Measurements from ENCODE around the gene ZNF44.
"Not testable (repeated sequence)": the region's sequence is repeated elsewhere in the genome, so short reads cannot be mapped to it uniquely, and the experiment has no call there.

ZNF44 gene
- total RNA-seq, result 17.6 to 132 (median 90.9) reads per million in 3 experiments

DNA sequence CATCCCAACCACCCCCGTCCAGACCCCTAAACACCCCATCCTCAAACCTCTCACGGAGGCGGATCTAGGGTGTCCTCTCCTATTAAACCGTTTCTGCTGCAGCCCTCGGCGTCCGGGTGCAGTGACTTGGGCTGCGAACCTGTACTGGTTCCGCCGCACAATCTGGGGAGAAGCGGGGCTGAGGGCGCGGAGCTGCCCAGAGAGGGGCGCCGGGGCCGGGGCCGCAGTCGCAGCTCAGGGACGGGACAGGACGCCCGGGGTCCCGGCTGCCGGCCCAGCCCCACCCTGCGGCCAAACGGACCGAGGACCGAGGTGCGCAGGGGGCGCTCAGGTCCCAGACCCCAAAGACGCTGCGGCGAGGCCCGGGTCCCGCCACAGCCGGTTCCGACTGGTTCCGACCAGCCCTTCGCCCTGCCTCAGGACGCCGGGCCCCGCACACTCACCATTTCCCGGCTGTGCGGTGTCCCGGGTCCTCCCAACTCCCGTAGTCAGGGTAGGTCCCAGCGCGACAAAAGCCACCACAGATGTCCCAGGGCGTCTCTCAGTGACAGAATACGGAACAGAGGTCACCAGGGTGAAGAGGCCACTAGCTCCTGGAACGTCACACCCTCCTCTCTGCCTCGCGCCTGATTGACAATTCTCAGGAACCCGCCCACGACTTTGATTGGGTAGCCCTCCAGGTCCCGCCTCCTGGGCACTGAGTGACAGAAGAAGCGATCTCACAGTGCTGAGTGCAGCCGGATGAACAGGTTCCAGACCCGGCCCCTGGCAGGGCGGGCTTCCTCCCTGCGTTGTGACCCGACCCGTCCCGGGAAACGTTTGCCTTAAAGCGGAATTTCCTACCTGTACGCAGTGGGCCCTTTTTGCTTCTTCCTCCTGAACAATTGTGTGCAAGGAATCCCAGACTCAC, at the start of gene ZNF44:
Gene ZNF44, minus strand, starts transcription at position 635 of the 910 bp plus-strand sequence. Its CDS starts 189 bp downstream, at position 446.
- DNase-seq, result peak; percentile 95

- DNase-seq, result peak; percentile 96
Observed at GRCh38 chr19:12333162-12334159, 38.8 kb upstream of the ZNF44 start, which contains the start of gene ZNF563. Gene ZNF563 (minus strand): TSS chr19:12333633. CDS start chr19:12333482, 151 bp downstream.

DNA sequence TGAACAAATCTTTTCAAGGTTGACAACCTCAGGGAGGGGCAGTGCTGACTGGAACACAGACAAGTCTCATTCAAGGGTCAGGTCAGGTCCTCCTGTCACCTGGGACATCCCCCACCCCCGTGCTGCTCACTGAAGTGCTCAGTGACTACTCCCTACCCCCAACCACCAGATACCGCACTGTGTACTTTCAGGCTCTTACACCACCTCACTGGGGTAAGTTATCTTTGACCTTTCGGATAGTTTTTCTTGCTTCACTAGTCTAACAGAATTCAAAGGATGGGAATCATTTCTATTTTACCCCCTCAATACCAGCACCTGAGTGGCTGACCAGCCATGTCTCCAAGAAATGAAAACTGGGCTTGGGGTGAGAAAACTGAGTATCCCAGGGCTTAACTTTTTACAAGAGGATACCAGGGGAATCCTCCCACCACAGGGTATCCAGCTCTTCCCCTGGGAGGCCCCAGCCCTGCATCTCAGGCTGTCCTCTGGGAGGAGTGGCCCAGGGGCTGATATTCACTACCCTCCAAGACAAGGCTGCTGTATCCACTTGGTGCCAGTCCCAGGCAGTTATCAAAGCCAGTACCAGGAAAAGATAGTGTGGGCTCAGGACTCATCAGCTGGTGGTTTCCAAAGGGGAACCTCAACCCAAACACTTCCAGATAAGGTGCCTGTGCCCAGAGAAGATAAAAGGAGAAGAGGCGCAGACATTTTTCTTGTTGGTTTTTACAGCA, 36.7 kb upstream of the ZNF44 start:
- peak; percentile 20 for DNase-seq

- no peak for DNase-seq
Observed at GRCh38 chr19:12330340-12330739, 35.7 kb upstream of the ZNF44 start.

GRCh38 chr19:12325690-12326089, 31.0 kb upstream of the ZNF44 start:
- DNase-seq, result no peak

GRCh38 chr19:12318782-12319413, 24.2 kb upstream of the ZNF44 start:
- DNase-seq, result no peak

GRCh38 chr19:12314553-12314952, 19.9 kb upstream of the ZNF44 start:
- no peak for DNase-seq

- not testable (repeated sequence) for DNase-seq
Observed at GRCh38 chr19:12308891-12309290, 14.2 kb upstream of the ZNF44 start.

DNA sequence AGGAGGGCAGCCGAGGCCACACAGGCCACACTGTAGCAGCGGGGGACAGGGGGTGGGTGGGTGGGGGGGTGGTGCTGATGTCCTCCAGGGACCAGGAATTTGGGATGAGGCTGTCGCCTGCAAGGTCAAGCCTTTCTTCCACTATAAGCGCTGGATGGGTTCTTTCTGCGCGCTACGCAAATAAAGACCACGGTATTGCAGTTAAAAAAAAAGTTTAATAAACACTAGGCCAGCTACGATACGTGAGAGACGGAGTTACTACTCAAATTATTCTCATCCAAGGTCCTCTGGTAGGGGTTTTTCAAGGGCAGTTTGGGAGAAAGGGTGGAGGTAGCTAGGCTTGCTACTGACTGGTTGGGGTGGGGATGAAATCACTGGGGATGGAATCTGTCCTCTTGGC, 508 bp upstream of the ZNF44 start:
- no peak for DNase-seq

DNA sequence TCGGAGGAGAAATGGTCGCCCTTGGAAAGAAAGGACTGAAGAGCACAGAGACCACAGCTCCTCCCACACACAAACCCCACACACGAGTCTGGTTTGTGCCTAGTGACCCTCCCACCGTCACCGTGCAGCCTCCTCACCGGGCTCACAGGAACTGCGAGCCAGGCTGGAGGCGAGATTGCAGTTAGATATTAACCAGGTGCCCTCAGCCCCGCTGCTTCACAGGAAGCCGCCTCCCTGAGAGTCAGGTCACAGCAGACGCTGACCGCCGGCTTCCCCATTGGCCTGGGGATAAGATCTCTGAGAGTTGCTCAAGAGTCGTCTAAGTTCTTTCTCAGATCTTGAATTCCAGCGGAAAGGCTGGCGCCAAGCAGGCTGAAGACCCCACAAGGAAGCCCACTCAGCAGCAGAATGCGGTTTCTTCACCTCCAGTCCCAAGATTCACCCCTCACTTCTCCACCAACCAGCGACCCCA, 870 bp downstream of the ZNF44 start:
- DNase-seq, result peak; percentile 51

GRCh38 chr19:12289790-12290065, 5.0 kb downstream of the ZNF44 start:
- no peak for DNase-seq

DNA sequence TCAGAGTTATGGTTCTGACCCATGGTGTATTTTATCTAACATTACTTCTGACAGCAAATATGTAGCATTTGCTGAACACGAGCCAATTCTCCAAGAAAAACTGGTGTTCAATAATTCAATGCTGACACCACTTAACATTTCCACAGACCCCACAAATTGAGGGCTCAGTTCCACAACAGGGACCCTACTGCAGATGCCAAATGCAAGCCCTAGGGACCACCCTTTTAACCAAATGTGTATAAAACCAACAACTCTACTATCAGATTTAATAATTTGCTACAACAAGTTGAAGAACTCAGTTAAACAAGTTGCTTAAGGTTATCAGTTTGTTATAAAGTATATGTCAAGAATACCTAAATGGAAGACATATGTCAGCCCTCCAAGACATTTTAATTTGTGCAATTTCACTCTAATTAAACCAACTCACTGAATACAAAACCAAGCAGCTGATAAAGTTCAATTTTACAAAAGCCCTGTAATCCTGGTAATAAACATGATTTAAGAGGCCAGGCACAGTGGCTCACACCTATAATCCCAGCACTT, 6.7 kb downstream of the ZNF44 start:
- no peak for DNase-seq

DNA sequence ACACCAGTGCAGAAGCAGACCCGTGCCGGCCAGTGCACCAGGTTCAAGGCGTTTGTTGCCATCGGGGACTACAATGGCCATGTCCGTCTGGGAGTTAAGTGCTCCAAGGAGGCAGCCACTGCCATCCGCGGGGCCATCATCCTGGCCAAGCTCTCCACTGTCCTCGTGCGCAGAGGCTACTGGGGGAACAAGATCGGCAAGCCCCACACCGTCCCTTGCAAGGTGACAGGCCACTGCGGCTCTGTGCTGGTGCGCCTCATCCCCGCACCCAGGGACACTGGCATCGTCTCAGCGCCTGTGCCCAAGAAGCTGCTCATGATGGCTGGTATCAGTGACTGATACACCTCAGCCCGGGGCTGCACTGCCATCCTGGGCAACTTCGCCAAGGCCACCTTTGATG, 10.1 kb downstream of the ZNF44 start:
- no peak for DNase-seq

- no peak for DNase-seq
Observed at GRCh38 chr19:12284226-12284625, 10.5 kb downstream of the ZNF44 start.

DNA sequence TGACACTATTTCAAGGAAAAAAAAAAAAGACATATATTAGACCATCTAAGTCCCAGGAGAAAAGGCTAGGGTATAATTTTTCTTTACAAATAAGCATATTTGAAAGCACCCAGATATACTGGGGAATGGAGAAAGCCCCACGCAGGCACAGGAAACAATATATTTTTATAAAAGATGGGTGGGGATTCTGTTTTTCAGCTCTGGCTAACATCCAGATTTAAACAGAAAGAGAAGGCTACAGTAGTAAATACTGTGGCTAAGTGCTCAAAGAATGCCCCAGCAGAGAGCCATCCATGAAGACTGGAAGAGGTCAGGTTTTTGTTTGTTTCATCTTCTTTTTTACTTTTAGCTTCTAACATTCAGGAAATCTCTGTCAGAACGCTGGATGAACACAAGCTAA, 16.0 kb downstream of the ZNF44 start:
- DNase-seq, result no peak

DNA sequence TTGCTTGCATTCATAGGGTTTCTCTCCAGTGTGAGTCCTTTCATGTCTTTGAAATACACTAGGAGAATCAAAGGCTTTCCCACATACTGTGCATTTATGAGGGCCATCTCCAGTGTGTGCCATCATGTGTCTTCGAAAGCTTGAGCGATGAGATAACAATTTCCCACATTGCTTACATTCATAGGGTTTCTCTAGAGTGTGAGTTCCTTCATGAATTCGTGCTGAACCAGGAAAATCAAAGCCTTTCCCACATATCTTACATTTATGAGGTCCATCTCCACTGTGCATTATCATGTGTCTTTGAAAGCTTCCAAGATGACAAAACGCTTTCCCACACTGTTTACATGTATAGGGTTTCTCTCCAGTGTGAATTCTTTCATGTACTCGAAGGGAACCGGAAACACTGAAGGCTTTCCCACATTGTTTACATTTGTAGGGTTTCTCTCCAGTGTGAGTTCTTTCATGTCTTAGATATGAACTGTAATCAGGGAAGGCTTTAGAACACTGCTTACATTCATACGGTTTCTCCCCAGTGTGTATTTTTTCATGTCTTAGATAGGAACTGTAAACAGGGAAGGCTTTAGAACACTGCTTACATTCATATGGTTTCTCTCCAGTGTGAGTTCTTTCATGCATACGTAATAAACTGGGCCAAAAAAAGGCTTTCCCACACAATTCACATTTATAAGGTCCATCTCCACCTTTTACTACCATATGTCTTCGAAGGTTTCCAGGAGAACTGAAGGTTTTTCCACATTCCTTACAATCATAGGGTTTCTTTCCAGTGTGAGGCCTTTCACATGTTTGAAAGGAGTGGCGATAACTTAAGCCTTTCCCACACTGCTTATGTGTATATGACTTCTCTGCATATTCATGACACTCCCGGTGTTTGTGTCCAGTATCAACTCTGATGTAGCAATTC, 21.4 kb downstream of the ZNF44 start:
- DNase-seq, result no peak

DNA sequence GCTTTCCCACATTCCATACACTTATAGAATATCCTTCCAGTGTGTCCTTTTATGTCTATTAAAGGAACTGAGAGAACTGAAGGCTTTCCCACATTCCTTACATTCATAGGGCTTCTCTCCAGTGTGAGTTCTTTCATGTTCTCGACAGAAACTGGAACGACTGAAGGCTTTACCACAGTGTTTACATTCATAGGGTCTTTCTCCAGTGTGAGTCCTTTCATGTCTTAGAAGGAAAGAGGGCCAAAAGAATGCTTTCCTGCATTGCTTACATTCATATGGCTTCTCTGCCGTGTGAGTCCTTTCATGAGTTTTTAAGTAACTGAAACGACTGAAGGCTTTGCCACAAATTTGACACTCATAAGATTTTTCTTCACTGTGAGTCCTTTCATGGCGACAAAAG, 22.3 kb downstream of the ZNF44 start:
- DNase-seq, result no peak

DNA sequence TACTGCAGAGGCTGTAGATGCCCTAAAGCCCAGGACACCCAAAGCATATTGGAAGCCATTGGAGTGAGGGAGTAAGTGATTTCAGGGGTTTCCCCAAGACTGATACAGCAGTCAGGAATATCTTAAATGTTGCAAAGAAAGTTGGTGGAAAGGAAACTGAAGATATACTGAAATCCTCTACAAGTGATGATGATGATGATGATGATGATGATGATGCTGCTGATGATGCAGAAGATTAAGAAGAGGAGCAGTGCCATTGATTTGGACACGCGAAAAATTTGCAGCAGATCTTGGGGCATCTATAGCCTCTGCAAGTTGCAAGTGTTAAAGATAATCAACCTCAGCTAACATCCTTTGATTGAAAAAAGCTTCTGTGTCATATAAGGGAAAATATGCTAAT, 23.8 kb downstream of the ZNF44 start:
- DNase-seq, result no peak

DNA sequence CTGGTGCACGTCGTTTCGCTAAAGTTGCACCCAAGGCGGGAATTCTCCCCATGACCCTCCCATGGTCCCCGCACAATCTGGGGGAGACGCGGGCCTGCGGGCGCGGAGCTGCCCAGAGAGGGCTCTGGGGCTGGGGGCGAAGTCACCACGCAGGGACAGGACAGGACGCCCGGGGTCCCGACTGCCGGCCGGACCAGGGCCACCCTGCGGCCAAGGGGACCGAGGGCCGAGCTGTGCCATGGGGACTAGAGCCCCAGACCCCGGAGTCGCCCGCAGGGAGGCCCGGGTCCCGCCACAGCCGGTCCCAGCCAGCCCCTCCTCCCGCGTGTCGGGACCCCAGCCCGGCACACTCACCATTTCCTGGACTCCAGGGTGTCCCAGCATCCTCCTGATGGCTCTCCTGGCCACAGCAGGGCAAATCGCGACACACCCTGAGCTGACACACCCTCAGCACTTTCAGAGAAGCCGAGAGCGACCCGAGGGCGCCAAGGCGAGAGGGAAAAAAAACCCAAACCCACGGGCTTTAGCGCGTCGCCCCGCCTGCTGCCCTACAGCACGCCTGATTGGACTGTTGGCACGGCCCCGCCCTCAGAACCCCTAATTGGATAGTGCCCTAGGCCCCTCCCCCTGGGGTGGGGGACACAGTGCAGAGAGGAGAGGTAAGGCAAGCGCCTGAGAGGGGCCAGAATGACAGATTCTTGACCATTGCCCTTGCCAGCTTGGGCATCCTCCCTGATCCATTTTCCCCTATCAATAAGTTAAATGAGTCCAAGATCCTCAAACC, 28.6 kb downstream of the ZNF44 start:
- no peak for DNase-seq

DNA sequence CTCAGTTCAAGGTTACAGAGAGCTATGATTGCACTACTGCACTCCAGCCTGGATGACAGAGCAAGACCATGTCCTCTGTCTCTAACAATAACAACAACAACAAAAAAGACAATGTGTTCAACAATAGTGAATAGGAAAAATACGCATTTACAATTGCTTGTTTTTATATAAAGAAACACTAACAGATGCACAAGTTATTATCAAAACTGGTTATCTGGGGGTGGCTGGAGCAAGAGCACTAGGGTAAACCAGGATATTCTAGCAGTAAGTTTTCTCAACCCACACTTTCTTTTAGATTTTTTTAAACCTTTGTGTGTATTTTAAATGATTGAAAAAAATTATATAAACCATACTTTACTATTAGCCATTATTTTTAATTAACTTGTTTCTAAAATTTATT, 33.1 kb downstream of the ZNF44 start:
- no peak for DNase-seq
